NCI-H146 treated with DMSO at 0.1 percent for 48 hours (cell line): Measurements from ENCODE around the gene LMX1B.
A peak's percentile ranks its signal among the peaks of the same experiment; 100 is the strongest.

Experiments used
- DNase-seq: peaks from one replicate; lab custom pipeline; 2025; ENCODE audit not compliant: unreplicated experiment; lab: John Stamatoyannopoulos, UW

Gene LMX1B

GRCh38 chr9:126675147-126675467 is 61.4 kb downstream of the LMX1B start:
- no peak for DNase-seq

DNA sequence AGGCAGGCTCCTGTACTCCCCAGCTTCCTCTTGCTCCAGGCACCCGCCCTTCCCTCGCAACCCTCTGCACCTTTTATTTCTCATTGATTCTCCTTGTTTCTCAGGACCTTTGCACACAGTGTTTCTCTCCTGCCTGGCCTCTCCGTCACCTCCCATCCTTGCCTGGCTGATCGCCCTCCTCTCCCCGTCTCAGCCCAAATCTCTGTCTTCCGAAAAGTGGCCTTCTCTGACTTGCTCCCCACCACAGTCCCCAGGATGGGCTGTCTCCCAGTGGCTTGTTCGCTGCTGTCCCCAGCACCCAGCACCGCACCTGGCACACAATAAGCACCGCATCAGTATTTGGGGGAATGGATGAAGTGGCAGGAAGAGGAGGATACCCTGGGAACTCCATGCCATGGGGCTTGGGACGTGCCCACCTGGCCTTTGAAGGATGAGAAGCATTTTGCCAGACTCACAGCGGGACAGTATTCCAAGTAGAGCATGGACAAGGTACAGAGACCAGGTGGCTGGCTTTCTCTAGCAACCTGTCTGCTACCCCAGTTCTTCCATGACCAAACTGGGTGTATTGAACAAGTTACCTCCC is 62.5 kb downstream of the LMX1B start:
- no peak for DNase-seq

GRCh38 chr9:126676685-126677143 is 63.0 kb downstream of the LMX1B start:
- peak; percentile 14 for DNase-seq

- no peak for DNase-seq
Observed at GRCh38 chr9:126677188-126678084, 63.7 kb downstream of the LMX1B start.

- no peak for DNase-seq
Observed at GRCh38 chr9:126678989-126679388, 65.3 kb downstream of the LMX1B start.

DNA sequence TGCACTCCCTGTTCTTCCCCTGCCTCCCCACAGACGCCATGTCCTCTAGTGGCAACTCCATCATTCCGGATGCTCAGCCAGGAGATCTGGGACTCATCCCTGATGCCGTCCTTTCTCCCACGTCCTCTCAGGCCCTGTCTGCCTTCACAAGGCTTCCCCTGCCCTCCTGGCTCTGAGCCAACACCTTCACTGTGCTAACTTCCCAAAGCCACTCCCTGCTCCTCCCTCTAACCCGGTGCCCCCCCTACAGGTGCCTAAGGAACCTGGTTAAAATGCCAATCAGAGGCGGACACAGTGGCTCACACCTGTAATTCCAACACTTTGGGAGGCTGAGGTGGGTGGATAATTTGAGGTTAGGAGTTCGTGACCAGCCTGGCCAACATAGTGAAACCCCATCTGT is 67.6 kb downstream of the LMX1B start:
- DNase-seq = no peak

- DNase-seq = no peak
Observed at GRCh38 chr9:126682113-126682810, 68.5 kb downstream of the LMX1B start.

DNA sequence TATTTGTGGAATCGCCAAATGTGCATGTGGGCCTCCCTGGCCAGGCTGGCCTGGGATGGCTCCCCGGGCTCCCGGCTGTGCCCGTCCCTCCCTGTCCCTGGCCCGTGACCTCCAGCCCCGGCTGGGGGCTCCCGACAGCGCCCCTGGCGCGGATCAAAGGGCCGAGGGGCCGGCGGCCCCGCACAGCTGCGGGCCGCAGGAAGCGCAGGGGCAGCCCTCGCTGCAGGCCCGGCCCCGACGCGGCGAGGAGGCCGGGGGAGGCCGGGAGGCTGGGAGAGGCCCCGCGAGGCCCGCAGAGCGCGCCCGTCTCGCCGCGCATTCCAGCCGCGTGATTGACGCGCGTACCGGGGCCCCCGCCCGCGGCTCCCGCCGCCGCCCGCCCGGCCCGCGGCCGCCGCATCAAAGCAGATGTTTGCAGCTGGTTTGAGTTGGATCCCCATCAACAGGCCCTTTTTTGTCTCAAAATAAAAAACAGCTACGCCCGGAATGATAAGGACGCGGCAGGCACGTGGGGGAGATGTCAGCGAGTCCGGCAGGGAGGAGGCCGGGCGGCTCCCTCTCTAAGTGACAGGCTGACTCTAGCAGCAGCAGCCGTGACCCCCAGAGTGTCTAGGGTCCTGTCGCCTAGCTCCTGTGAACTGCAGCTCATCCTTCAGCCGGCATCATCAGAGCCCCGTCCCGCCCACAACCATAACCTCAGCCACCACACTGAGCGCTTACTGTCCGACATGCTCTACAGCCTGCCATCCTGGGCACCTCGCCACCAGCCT is 69.4 kb downstream of the LMX1B start:
- no peak for DNase-seq

DNA sequence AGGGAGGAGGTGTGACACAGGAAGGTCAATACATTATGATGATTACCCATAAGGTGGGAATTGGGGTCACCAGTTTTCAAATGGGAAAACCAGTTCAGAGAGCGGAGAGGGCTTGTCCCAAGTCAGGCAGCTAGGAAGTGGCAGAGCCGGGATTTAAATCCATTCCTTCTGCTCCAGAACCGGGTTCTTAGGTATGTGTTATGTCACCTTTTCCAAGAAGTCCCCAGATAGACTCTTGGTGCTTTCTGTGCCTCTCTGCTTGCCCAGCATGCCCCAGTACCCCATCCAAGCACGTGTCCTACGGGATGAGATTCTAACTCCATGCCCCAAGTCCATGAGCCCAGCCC is 69.9 kb downstream of the LMX1B start:
- DNase-seq = no peak

GRCh38 chr9:126684345-126684744 is 70.6 kb downstream of the LMX1B start:
- no peak for DNase-seq

DNA sequence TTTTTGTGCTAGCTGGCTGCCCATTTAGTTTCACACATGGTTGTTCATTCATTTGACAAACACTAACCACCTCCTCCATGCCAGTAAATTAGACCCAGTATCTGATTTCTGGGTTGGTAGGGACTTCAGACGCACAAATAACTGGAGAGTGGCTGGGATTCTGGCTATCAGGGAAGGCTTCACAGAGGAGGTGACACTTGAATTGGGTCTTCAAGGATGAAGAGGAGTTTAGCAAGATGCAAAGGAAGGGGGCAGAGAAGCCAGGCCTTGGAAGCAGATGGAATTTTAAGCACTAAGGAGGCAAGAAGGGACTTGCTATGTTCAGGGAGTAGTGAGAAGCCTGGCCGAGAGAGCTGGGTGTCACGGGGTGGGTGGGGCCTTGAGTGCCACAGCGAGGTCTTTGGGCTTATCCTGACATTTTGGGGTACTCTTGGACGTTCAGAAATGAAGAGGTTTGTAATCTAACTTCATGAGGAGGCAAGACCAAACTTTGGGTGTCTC is 71.3 kb downstream of the LMX1B start:
- no peak for DNase-seq

DNA sequence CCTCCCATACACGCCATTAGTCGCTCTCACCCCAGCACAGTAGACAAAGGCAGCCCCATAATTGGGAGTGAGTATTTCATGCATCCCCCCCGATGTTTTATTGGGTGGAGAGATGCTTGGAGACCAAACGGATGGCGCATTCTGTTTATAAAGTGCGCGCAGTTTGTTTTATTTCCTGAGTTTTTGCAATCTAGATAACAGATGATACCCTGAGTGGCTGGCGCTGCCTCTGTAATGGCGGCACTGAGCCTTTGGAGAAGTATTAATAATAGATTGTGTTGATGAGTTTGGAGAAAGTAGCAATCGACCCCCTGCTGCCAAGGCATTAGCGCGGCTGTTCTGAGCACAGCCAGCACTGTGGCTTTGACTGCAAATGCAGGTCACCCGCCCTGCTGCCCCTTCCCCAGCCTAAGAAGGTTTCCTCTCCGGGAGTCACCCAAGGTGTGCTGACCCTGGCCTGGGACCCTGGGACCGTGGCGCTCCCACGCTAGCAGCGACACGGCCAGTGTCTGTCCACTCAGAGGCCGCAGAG is 74.3 kb downstream of the LMX1B start:
- DNase-seq = no peak

DNA sequence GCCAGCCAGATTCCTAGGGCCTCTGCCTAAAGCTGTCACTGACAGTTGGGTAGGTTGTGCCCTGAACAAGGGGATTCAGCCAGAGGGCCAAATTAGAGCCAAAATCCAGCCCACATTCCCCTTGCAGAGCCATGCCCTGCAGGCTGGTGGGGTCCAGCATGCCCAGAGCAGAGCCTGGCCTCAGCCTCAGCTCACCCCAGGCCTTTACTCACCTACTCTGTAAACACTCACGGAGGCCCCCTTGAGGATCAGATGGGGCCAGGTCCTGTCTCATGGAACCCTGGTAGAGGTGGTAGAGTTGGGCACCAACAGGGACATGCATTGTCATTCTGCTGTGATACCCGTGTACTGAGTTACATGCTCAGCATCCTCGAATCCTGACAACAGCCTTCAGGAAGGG is 74.9 kb downstream of the LMX1B start:
- DNase-seq = no peak

DNA sequence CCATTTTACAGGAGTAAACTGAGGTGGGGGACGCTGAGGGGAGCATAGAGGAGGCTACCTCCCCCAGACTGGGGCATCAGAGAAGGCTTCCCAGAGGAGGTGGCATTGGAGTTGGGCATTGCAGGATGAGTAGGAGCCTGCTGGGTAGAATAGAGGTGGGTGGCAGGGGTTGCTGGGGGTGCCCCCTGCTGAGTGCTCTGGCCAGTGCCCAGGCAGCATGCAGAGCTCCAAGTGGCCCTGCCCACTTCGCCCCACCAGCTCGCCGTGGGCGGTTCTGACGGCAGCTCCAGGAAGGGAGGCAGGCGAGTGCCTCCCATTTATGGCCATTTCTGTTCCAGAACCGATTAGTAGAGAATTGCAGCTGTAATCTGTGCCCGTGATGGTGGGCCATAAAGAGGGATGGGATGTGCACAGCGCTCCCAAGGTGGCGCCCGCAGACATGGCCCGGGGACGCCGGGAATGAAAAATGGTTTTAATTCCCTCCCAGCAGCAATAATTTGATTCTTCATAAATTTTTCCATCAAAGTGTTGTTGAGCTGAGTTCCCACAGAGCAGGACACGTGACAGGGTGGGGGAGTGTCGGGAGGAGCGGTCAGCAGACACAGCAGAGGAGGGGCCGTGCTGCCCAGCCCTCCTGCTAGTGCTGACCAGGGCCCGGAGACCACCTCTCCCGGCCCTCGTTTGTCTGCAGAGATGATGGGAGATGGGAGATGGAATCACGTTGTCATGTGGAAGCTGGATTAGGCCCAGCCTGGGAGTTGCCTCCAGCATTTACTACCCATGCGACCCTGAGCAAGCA is 75.5 kb downstream of the LMX1B start:
- no peak for DNase-seq

DNA sequence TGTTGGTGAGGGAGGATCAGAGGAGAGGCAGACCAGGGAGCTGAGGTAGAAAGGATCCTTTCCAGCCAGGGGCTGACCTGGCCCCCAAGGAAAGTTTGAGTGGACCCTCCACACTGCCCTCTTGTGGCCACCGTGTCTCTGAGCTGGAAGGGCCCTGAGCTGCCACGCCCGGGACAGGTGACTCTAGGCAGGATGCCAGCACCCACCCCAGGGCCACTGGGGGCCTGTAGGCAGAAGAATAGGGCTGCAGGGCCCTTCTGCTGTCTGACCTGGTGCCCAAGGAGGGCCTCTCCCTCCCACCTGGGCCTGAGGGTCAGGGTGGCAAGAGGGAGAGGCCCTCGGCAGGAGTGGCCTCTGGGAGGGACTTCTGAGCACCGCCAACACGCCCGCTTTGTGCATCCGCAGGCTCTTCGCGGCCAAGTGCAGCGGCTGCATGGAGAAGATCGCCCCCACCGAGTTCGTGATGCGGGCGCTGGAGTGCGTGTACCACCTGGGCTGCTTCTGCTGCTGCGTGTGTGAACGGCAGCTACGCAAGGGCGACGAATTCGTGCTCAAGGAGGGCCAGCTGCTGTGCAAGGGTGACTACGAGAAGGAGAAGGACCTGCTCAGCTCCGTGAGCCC is 76.8 kb downstream of the LMX1B start:
- no peak for DNase-seq

GRCh38 chr9:126692041-126692758 is 78.5 kb downstream of the LMX1B start:
- DNase-seq = no peak

GRCh38 chr9:126692759-126693427 is 79.2 kb downstream of the LMX1B start:
- DNase-seq = no peak

DNA sequence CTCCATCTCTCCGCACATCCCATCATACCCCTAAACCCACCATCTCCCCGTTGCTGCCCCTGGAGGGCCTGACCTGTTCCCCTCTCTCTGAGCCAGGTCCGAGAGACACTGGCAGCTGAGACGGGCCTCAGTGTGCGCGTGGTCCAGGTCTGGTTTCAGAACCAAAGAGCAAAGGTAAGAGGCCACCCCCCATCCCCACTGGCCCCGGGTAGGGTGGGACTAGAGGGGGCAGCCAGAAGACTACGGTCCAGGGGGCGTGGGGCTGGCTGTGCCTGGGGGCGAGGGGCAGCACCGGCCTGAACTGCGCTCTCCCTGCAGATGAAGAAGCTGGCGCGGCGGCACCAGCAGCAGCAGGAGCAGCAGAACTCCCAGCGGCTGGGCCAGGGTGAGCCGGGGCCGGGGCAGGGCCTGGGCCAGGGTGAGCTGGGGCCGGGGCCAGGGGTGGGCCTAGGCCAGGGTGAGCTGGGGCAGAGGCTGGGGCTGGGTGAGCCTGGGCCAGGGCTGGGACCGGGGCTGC is 79.8 kb downstream of the LMX1B start:
- DNase-seq = no peak
